Transverse colon (tissue), 4 donors: ENCODE data around the gene ENPP7.
"Not testable (repeated sequence)": the region's sequence is repeated elsewhere in the genome, so short reads cannot be mapped to it uniquely, and the experiment has no call there.

ENCODE experiments used
- EP300 ChIP-seq: sonication (generic); formaldehyde crosslinking; IDR thresholded peaks from one replicate; pipeline ENCODE4 v1.6.1; 2017; ENCODE audit warnings: antibody characterized with exemption, low read depth
- POLR2A ChIP-seq: fragments of 450-650 bp; IDR thresholded peaks from one replicate; pipeline ENCODE4 v1.6.1; 2016; ENCODE audit warnings: antibody characterized with exemption, mild to moderate bottlenecking, moderate library complexity
- POLR2AphosphoS5 ChIP-seq, 3 donors: sonication (generic); formaldehyde crosslinking; IDR thresholded peaks; one replicate each; pipeline ENCODE4 v1.6.1; 2016; ENCODE audit warnings: antibody characterized with exemption in 3 of 3
- TF ChIP-seq, protein P1 (sequence below), 5 experiments: fragments of 200-600 bp in 3 of 5; fragments of 450-650 bp in 2 of 5; sonication (generic) in 3 of 5; IDR thresholded peaks; 1 replicate in 2 of 5; 2 replicates in 3 of 5; pipeline ENCODE4 v1.5.1; 2016 to 2017; ENCODE audit warnings: antibody characterized with exemption in 5 of 5, inconsistent platforms in 3 of 5, mild to moderate bottlenecking in 2 of 5, moderate library complexity in 1 of 5

- TF ChIP-seq, protein P1, sequence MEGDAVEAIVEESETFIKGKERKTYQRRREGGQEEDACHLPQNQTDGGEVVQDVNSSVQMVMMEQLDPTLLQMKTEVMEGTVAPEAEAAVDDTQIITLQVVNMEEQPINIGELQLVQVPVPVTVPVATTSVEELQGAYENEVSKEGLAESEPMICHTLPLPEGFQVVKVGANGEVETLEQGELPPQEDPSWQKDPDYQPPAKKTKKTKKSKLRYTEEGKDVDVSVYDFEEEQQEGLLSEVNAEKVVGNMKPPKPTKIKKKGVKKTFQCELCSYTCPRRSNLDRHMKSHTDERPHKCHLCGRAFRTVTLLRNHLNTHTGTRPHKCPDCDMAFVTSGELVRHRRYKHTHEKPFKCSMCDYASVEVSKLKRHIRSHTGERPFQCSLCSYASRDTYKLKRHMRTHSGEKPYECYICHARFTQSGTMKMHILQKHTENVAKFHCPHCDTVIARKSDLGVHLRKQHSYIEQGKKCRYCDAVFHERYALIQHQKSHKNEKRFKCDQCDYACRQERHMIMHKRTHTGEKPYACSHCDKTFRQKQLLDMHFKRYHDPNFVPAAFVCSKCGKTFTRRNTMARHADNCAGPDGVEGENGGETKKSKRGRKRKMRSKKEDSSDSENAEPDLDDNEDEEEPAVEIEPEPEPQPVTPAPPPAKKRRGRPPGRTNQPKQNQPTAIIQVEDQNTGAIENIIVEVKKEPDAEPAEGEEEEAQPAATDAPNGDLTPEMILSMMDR (IDR thresholded peaks at IDR 0.05), result not testable (repeated sequence)
- TF ChIP-seq POLR2A; POLR2AphosphoS5 (IDR thresholded peaks at IDR 0.05); EP300: not testable (repeated sequence)
Measured at GRCh38 chr17:79772726-79773125, 42.0 kb downstream of the ENPP7 start.
